GM12892 (cell line): Measurements from ENCODE around the gene CYP4A11.

Source experiments
- POLR2A ChIP-seq: IDR thresholded peaks from 2 replicates; pipeline ENCODE4 v1.6.1; 2011; ENCODE audit warnings: low read depth, low read length, control low read depth
- TAF1 ChIP-seq: IDR thresholded peaks from 2 replicates; pipeline ENCODE4 v1.6.1; 2011; ENCODE audit warnings: low read depth, mild to moderate bottlenecking, control low read depth, low read length, borderline replicate concordance

- no peak for TF ChIP-seq TAF1
- no peak for TF ChIP-seq POLR2A
Measured at GRCh38 chr1:46942086-46942485, 810 bp upstream of the CYP4A11 start.
